Suprapubic skin (tissue), 4 donors: Measurements from ENCODE around the gene MAML2. TPM values are rescaled to one million over a fixed set of nuclear protein-coding genes. Genes with fewer than 3 reads are reported as not detected.

Source experiments
- DNase-seq, 2 donors: peaks; one replicate each; pipeline ENCODE4 v3.0.0-alpha.2; 2019; ENCODE audit warnings: low spot score in 2 of 2
- H3K27ac ChIP-seq: fragments of 200-600 bp; sonication (generic); one replicate; pipeline ENCODE4 v1.5.1; 2019
- H3K27me3 ChIP-seq: fragments of 200-600 bp; sonication (generic); one replicate; pipeline ENCODE4 v1.5.1; 2019
- H3K36me3 ChIP-seq: fragments of 200-600 bp; sonication (generic); one replicate; pipeline ENCODE4 v1.5.1; 2019
- H3K4me1 ChIP-seq: fragments of 200-600 bp; sonication (generic); one replicate; pipeline ENCODE4 v1.5.1; 2019
- H3K4me3 ChIP-seq: fragments of 200-600 bp; sonication (generic); one replicate; pipeline ENCODE4 v1.5.1; 2019; ENCODE audit warnings: mild to moderate bottlenecking
- H3K9me3 ChIP-seq: fragments of 200-600 bp; sonication (generic); one replicate; pipeline ENCODE4 v1.5.1; 2019
- CTCF ChIP-seq, 2 donors: fragments of 200-600 bp in 1 of 2; fragments of 450-650 bp in 1 of 2; sonication (generic) in 1 of 2; IDR thresholded peaks; one replicate each; pipeline ENCODE4 v1.5.1; 2016 to 2019; ENCODE audit warnings: antibody characterized with exemption in 2 of 2, mild to moderate bottlenecking in 1 of 2, moderate library complexity in 1 of 2
- EP300 ChIP-seq: sonication (generic); formaldehyde crosslinking; IDR thresholded peaks from one replicate; pipeline ENCODE4 v1.6.1; 2017; ENCODE audit warnings: antibody characterized with exemption
- POLR2A ChIP-seq, 2 donors: fragments of 450-650 bp; IDR thresholded peaks; one replicate each; pipeline ENCODE4 v1.6.1; 2017; ENCODE audit warnings: antibody characterized with exemption in 2 of 2, mild to moderate bottlenecking in 2 of 2, moderate library complexity in 2 of 2
- POLR2AphosphoS5 ChIP-seq, 3 donors: sonication (generic); formaldehyde crosslinking; IDR thresholded peaks; one replicate each; pipeline ENCODE4 v1.6.1; 2017; ENCODE audit warnings: antibody characterized with exemption in 3 of 3
- WGBS: methylation state at CpG from one replicate; pipeline ENCODE4 v1.1.5; 2018; 5-methylcytosine and 5-hydroxymethylcytosine counted together
- total RNA-seq, 4 donors: library from RNA; depleted of rRNA; stranded (reverse); fragments of >200 nt; gene quantifications; one replicate each; pipeline ENCODE4 v1.1.0, GENCODE V29; 2016

Gene MAML2
- total RNA-seq, 4 donors from 2014 or later: 24.9 to 44.4 (median 30.9) TPM

- Histone ChIP-seq H3K36me3 (peaks cover 38% of the 10 kb centered on the region), H3K9me3 (no peaks in the 10 kb centered on the region), H3K4me1 (no peaks in the 10 kb centered on the region), H3K4me3 (no peak overlapping the region), H3K27me3 (no peaks in the 10 kb centered on the region), H3K27ac (no peak overlapping the region)
- WGBS: 89% methylated on average over 4 of the region's 4 CpGs
- no peak for DNase-seq
- no peak for TF ChIP-seq POLR2AphosphoS5 (IDR thresholded peaks at IDR 0.05)
- TF ChIP-seq CTCF (IDR thresholded peaks at IDR 0.05): no peak
- TF ChIP-seq EP300: no peak
- TF ChIP-seq POLR2A (IDR thresholded peaks at IDR 0.05): no peak
These were observed 13.9 kb upstream of the MAML2 start for GRCh38 chr11:96356848-96357247.

GRCh38 chr11:96342014-96342960 lies 708 bp downstream of the MAML2 start:
- Histone ChIP-seq H3K27me3 (no peaks in the 10 kb centered on the region), H3K9me3 (no peaks in the 10 kb centered on the region), H3K36me3 (no peaks in the 10 kb centered on the region), H3K4me1 (peaks cover 47% of the 10 kb centered on the region), H3K27ac (peak overlapping the region; percentile 80), H3K4me3 (peak overlapping the region; percentile 63)
- TF ChIP-seq POLR2AphosphoS5 (IDR thresholded peaks at IDR 0.05): no peak
- no peak for TF ChIP-seq EP300
- TF ChIP-seq CTCF (IDR thresholded peaks at IDR 0.05): no peak
- TF ChIP-seq POLR2A (IDR thresholded peaks at IDR 0.05): no peak
- WGBS: under 1% methylated on average over 13 of the region's 13 CpGs
- no peak for DNase-seq

- Histone ChIP-seq H3K4me1 (peaks cover 54% of the 10 kb centered on the region), H3K27me3 (no peaks in the 10 kb centered on the region), H3K36me3 (no peaks in the 10 kb centered on the region), H3K27ac (peak overlapping the region; percentile 80), H3K4me3 (peak overlapping the region; percentile 63), H3K9me3 (no peaks in the 10 kb centered on the region)
- TF ChIP-seq POLR2AphosphoS5 (IDR thresholded peaks at IDR 0.05) (peak in 1 of 3 donors; percentile 33), EP300 (no peak), POLR2A (IDR thresholded peaks at IDR 0.05) (no peak), CTCF (IDR thresholded peaks at IDR 0.05) (peak; percentile 3 to 31)
- peak in 1 of 2 donors; percentile 81 for DNase-seq
- WGBS: 36% methylated on average over 16 of the region's 26 CpGs
These were observed 1.6 kb downstream of the MAML2 start for GRCh38 chr11:96341211-96342013.

GRCh38 chr11:96340555-96340885 lies 2.5 kb downstream of the MAML2 start:
- Histone ChIP-seq H3K27me3 (no peaks in the 10 kb centered on the region), H3K36me3 (no peaks in the 10 kb centered on the region), H3K4me1 (peaks cover 56% of the 10 kb centered on the region), H3K27ac (peak overlapping the region; percentile 80), H3K4me3 (peak overlapping the region; percentile 63), H3K9me3 (no peaks in the 10 kb centered on the region)
- WGBS: 35% methylated on average over 4 of the region's 4 CpGs
- DNase-seq: no peak
- TF ChIP-seq POLR2A (IDR thresholded peaks at IDR 0.05) (no peak), CTCF (IDR thresholded peaks at IDR 0.05) (no peak), POLR2AphosphoS5 (IDR thresholded peaks at IDR 0.05) (no peak), EP300 (no peak)
